T-helper 1 cell treated with Interleukin-12 subunit alpha and Interleukin-12 subunit beta and Interleukin-4 antibody, amounts not matched to agents 30 μg/mL and 1 μg/mL, for 36 hours (primary cell): ENCODE measurements around the gene PGF.

Source experiments
- H3K27ac Mint-ChIP-seq: one replicate; pipeline ENCODE4 v1.8.0; 2021; ENCODE audit warnings: mild to moderate bottlenecking, mixed read lengths
- H3K27me3 Mint-ChIP-seq: one replicate; pipeline ENCODE4 v1.8.0; 2021; ENCODE audit warnings: low read depth, mixed read lengths
- H3K36me3 Mint-ChIP-seq: one replicate; pipeline ENCODE4 v1.8.0; 2021; ENCODE audit warnings: low read depth, mixed read lengths
- H3K4me1 Mint-ChIP-seq: one replicate; pipeline ENCODE4 v1.8.0; 2021; ENCODE audit warnings: low read depth, mixed read lengths
- H3K4me3 Mint-ChIP-seq: one replicate; pipeline ENCODE4 v1.8.0; 2021; ENCODE audit warnings: mild to moderate bottlenecking, moderate library complexity, mixed read lengths
- H3K9me3 Mint-ChIP-seq: one replicate; pipeline ENCODE4 v1.8.0; 2021; ENCODE audit warnings: mixed read lengths

The PGF gene

DNA sequence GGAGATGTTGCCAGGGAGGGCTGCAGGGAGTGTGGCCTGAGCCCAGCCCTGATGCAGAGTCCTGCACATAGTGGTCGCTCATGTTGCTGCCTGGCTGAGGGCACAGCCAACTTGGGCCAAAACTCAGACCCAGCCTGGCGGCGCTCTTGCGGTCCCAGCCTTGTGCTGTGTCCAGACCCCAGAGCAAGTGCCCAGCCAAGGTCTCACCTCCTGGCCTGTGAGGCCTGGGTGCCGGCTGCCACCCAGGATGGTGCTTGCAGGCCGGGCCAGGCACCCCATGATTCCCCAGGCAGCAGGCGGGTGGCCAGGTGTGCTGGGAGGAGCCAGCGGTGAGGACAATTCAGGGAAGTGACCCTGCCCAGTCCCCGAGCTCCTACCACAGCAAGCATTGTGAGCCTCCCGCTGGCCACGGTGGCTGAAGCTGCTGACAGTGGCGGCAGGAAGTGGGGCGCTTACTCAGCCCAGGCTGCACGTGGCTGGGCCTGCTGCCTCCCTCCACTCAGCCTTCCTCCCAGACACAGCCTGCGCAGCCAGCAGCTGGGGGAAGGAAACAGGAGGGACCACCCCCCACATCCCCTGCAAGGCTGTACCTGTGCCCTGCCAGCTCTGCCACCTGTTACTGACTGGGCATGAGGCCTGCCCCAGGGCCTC is 17.7 kb upstream of the PGF start:
- Mint-ChIP-seq H3K27ac (no peak overlapping the region), H3K9me3 (no peaks in the 10 kb centered on the region), H3K36me3 (no peaks in the 10 kb centered on the region), H3K4me3 (no peak overlapping the region), H3K4me1 (peaks cover 3% of the 10 kb centered on the region), H3K27me3 (no peaks in the 10 kb centered on the region)

- peaks cover 18% of the 10 kb centered on the region for H3K27me3 Mint-ChIP-seq
- peaks cover 3% of the 10 kb centered on the region for H3K4me1 Mint-ChIP-seq
- no peak overlapping the region for H3K27ac Mint-ChIP-seq
- no peaks in the 10 kb centered on the region for H3K36me3 Mint-ChIP-seq
- no peak overlapping the region for H3K4me3 Mint-ChIP-seq
- H3K9me3 Mint-ChIP-seq: no peaks in the 10 kb centered on the region
These were observed 13.4 kb upstream of the PGF start for GRCh38 chr14:74968811-74969210.

- Mint-ChIP-seq H3K27ac (no peak overlapping the region), H3K27me3 (peaks cover 24% of the 10 kb centered on the region), H3K36me3 (no peaks in the 10 kb centered on the region)
These were observed 10.2 kb upstream of the PGF start for GRCh38 chr14:74965486-74966153.

GRCh38 chr14:74964787-74965485 is 9.5 kb upstream of the PGF start:
- no peaks in the 10 kb centered on the region for H3K9me3 Mint-ChIP-seq
- no peak overlapping the region for H3K4me3 Mint-ChIP-seq
- H3K4me1 Mint-ChIP-seq: no peaks in the 10 kb centered on the region
- no peak overlapping the region for H3K27ac Mint-ChIP-seq
- H3K36me3 Mint-ChIP-seq: no peaks in the 10 kb centered on the region
- H3K27me3 Mint-ChIP-seq: peaks cover 24% of the 10 kb centered on the region

More at GRCh38 chr14:74965486-74966153, 10.2 kb upstream of the PGF start:
- H3K4me1 Mint-ChIP-seq: no peaks in the 10 kb centered on the region
- no peaks in the 10 kb centered on the region for H3K9me3 Mint-ChIP-seq
- no peak overlapping the region for H3K4me3 Mint-ChIP-seq

DNA sequence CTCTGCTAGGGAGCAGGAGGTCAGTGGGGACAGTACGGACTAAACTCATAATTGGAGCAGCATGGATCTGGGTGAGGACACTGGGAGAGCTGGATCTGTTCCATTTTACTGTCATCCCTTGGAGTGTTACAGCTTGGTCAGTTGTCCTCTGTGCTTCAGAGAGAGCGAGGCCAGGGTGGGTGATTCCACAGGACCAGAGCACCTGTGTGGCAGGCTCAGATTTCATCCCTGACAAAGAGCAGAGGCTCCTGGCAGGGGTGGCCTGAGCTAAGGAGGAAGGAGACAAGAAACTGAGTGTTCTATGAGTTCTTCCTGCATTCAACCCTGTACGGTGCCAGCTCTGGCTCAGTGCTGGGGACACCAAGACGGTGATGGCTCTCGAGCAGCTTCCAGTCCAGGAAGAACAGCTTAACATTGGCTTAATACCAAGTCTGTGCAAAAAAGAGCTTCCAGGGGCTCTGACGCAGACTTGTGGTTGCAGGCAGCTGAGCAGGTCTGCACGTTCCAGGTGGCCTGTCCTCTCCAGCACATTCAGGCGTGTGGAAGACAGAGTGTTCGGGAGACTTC is 8.4 kb upstream of the PGF start:
- peaks cover 24% of the 10 kb centered on the region for H3K27me3 Mint-ChIP-seq
- H3K9me3 Mint-ChIP-seq: no peaks in the 10 kb centered on the region
- no peak overlapping the region for H3K4me3 Mint-ChIP-seq
- no peaks in the 10 kb centered on the region for H3K4me1 Mint-ChIP-seq
- H3K36me3 Mint-ChIP-seq: no peaks in the 10 kb centered on the region
- no peak overlapping the region for H3K27ac Mint-ChIP-seq

GRCh38 chr14:74963178-74963704 is 7.8 kb upstream of the PGF start:
- Mint-ChIP-seq H3K27ac (no peak overlapping the region), H3K9me3 (no peaks in the 10 kb centered on the region), H3K4me3 (no peak overlapping the region), H3K36me3 (no peaks in the 10 kb centered on the region), H3K4me1 (no peaks in the 10 kb centered on the region), H3K27me3 (peaks cover 24% of the 10 kb centered on the region)

GRCh38 chr14:74962493-74962892 is 7.1 kb upstream of the PGF start:
- no peaks in the 10 kb centered on the region for H3K4me1 Mint-ChIP-seq
- H3K27ac Mint-ChIP-seq: no peak overlapping the region
- no peaks in the 10 kb centered on the region for H3K9me3 Mint-ChIP-seq

DNA sequence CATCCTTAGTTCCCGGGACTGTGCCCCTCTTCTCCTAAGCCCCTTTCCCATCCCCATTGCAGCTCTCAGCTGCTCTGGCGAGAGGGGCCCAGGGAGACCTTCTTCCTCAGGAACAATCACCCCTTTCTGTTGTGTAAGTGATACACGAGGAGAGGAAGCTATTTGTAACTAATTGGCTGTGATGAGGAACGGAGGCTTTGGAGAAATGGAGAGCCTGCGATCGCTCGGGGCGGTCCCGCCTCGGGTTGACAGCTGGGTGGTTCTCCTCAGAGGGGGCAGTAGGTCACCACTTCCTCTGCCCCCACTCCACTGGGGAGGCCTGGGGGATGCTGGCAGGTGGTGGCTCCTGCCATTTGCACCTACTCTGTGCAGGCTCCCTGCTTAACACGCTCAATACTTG is 6.6 kb upstream of the PGF start:
- no peaks in the 10 kb centered on the region for H3K9me3 Mint-ChIP-seq
- H3K4me3 Mint-ChIP-seq: no peak overlapping the region
- no peak overlapping the region for H3K27ac Mint-ChIP-seq

More at GRCh38 chr14:74962493-74962892, 7.1 kb upstream of the PGF start:
- no peak overlapping the region for H3K4me3 Mint-ChIP-seq
- H3K27me3 Mint-ChIP-seq: peaks cover 20% of the 10 kb centered on the region
- no peaks in the 10 kb centered on the region for H3K36me3 Mint-ChIP-seq

DNA sequence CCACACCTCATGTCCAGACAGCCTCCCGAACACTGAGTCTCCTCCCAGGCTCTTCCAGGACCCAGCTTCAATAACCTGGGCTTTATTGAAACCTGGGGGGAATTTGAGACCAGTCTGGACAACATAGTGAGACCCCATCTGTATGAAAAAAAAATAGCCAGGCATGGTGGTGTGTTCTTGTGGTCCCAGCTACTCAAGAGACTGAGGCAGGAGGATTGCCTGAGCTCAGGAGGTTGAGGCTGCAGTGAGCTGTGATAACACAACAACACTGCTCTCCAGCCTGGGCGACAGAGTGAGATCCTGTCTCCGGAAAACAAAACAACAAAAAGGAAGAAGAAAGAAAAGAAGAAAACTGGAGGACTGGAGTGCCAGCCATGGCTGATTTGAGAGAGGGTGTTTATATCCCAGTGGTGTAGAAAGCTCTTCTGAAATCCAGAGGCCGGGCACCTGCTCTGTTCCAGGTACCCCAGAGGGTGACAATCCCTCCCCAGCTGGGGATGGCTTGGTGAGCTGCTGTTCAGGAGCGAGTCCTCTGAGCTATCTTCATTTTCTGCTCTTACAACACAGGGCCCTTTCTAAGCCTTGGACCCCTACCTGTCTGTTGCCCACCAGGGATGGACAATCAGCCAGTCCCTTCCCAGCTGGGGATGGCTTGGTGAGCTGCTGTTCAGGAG is 6.0 kb upstream of the PGF start:
- Mint-ChIP-seq H3K27ac (no peak overlapping the region), H3K27me3 (peaks cover 25% of the 10 kb centered on the region), H3K9me3 (no peaks in the 10 kb centered on the region), H3K4me1 (no peaks in the 10 kb centered on the region), H3K4me3 (no peak overlapping the region), H3K36me3 (no peaks in the 10 kb centered on the region)

More for the DNA sequence above, 6.6 kb upstream of the PGF start:
- H3K27me3 Mint-ChIP-seq: peaks cover 20% of the 10 kb centered on the region
- H3K36me3 Mint-ChIP-seq: no peaks in the 10 kb centered on the region
- H3K4me1 Mint-ChIP-seq: no peaks in the 10 kb centered on the region

DNA sequence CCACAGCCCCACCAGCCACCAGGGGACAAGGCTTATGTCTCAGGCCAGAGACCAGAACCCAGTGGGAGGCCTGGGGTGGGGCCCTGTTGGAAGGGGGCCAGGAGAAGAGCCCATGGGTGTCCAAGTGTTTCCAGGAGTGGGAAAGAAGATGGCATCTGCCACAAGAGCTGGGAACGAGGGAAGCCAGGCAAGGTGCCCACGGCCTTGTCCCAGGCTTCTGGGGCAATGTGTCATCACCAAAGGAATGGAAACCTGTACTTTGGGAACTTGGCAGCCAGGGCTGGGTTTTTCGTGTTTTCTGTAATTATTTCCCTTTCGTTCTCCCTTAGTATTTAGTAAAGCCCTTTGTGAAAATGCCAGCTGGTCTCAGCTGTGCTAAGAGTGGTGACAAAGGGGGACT is 5.3 kb upstream of the PGF start:
- H3K4me1 Mint-ChIP-seq: no peaks in the 10 kb centered on the region
- H3K4me3 Mint-ChIP-seq: no peak overlapping the region
- H3K27me3 Mint-ChIP-seq: peaks cover 23% of the 10 kb centered on the region
- no peaks in the 10 kb centered on the region for H3K9me3 Mint-ChIP-seq
- no peak overlapping the region for H3K27ac Mint-ChIP-seq
- no peaks in the 10 kb centered on the region for H3K36me3 Mint-ChIP-seq

DNA sequence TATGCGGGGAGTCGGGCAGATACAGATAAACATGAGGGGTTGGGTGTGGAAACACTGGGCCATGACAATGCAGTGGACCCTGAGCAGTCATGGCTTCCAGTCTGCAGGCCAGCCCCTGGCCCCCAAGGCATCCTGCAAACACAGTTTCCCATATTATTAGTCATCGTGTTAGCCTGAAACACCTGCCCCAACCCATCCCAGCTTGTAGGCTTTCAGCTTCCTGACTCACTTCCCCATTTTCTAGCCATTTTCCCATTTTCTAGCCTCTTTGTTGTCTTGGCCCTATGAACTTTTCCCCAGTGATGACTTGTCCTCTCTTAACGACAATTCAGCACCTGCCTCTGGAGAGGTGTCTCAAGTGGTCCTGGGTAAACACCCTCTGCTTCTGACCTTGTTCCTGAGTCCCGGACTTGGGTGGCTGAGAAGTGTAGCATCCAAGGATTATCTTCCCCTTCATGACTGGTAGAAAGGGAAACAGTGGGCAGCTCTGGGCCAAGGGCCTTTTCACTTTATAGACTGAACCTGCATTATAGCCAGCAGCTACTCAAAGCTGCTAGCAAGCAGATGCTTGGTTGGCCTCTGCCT is 4.3 kb upstream of the PGF start:
- no peaks in the 10 kb centered on the region for H3K4me1 Mint-ChIP-seq
- H3K9me3 Mint-ChIP-seq: no peaks in the 10 kb centered on the region
- H3K4me3 Mint-ChIP-seq: no peak overlapping the region
- H3K36me3 Mint-ChIP-seq: no peaks in the 10 kb centered on the region
- H3K27me3 Mint-ChIP-seq: peaks cover 23% of the 10 kb centered on the region
- no peak overlapping the region for H3K27ac Mint-ChIP-seq

DNA sequence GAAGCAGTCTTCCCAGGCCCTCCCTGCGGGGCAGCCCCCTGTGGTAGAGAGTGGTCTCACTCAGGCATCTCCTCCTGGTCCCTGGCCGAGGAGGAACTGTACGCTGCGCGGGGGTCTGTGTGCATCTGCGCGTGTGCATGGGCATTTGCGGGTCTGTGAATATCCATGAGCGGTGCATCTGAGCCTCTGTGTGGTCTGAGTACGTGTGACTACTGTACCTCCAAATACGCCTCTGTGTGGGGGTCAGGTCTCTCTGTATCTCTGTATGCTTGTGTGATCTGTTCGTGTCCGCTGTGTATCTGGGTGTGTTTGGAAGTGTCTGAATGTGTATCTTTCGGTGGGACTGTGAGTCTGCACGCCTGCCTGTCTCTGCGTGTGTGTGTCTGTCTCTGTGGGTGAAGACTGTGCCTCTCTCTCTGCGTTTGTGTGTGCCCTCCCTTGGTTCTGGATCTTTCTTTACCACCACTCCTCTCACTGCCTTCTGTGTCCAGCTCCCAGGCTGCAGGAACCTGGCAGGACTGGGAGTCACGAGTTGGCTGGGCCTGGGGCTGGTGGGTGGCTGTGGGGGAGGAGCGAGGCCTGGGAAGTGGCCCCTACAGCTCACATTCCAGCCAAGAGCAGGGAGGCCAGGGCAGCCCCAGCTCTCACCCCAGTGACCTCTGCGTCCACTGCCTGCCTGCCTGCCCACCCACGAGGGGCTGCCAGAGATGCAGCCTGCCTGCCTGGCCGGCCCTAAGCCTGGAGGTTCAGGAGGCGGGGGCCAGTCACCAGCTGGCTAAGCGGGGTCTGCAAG is 1.1 kb upstream of the PGF start:
- Mint-ChIP-seq H3K27ac (no peak overlapping the region), H3K4me1 (no peaks in the 10 kb centered on the region), H3K4me3 (peak overlapping the region; percentile 52), H3K36me3 (no peaks in the 10 kb centered on the region), H3K9me3 (no peaks in the 10 kb centered on the region), H3K27me3 (peaks cover 9% of the 10 kb centered on the region)

DNA sequence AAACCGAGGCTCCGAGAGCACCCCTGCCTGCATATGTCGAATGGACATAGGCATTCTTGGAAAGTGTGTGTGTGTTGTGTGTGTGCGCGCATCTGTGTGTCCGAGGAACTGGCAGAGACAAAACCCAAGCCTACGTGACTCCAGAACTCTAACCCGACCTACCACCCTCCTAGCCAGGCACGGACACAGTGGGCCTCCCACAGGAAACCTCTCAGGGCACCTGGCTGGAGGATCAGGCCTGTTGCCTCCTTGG is 556 bp upstream of the PGF start:
- Mint-ChIP-seq H3K9me3 (no peaks in the 10 kb centered on the region), H3K27me3 (peaks cover 9% of the 10 kb centered on the region), H3K4me3 (peak overlapping the region; percentile 21), H3K36me3 (no peaks in the 10 kb centered on the region), H3K4me1 (no peaks in the 10 kb centered on the region), H3K27ac (no peak overlapping the region)

DNA sequence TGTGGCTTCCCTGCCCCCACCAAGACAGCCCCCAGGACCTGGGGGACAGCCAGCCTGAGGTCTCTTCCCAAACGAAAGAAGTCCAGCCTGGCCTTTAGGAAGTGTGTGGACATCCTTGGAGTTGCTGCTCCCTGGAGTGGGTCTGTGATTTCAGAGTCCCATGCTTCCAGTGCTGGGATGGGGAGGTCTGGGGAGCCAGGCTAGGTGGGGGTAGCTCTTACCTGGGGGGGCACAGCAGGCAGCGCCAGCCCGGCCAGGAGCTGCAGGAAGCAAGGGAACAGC is 509 bp downstream of the PGF start:
- no peak overlapping the region for H3K27ac Mint-ChIP-seq
- no peaks in the 10 kb centered on the region for H3K36me3 Mint-ChIP-seq
- no peaks in the 10 kb centered on the region for H3K9me3 Mint-ChIP-seq
- no peaks in the 10 kb centered on the region for H3K4me1 Mint-ChIP-seq
- peaks cover 9% of the 10 kb centered on the region for H3K27me3 Mint-ChIP-seq
- H3K4me3 Mint-ChIP-seq: peak overlapping the region; percentile 40
